Thyroid gland (tissue), 4 donors: ENCODE data around the gene RIC1. TPM values are rescaled to one million over a fixed set of nuclear protein-coding genes. Genes with fewer than 3 reads are reported as not detected.

ENCODE experiments used
- DNase-seq, 2 donors: peaks; one replicate each; pipeline ENCODE4 v3.0.0-alpha.2; 2019
- H3K27ac ChIP-seq, 3 donors: fragments of 200-600 bp; sonication (generic); 1 replicate in 2 of 3; 2 replicates in 1 of 3; pipeline ENCODE4 v1.5.1; 2016 to 2019; ENCODE audit warnings: mild to moderate bottlenecking in 1 of 3, moderate library complexity in 1 of 3
- H3K27me3 ChIP-seq: fragments of 200-600 bp; sonication (generic); one replicate; pipeline ENCODE4 v1.5.1; 2019
- H3K36me3 ChIP-seq, 2 donors: fragments of 200-600 bp; sonication (generic); one replicate each; pipeline ENCODE4 v1.5.1; 2016 to 2019
- H3K4me1 ChIP-seq, 2 donors: fragments of 200-600 bp; sonication (generic); one replicate each; pipeline ENCODE4 v1.5.1; 2017 to 2019
- H3K4me3 ChIP-seq, 3 donors: fragments of 200-600 bp; sonication (generic); replicated peaks in 1 of 3; 1 replicate in 2 of 3; 2 replicates in 1 of 3; pipeline ENCODE4 v1.5.1; 2016; ENCODE audit warnings: mild to moderate bottlenecking in 1 of 3
- H3K9me3 ChIP-seq: fragments of 200-600 bp; sonication (generic); one replicate; pipeline ENCODE4 v1.5.1; 2017
- CTCF ChIP-seq, 6 experiments: fragments of 200-600 bp in 3 of 6; fragments of 450-650 bp in 3 of 6; sonication (generic) in 3 of 6; IDR thresholded peaks; one replicate each; pipeline ENCODE4 v1.5.1; 2016 to 2019; ENCODE audit warnings: antibody characterized with exemption in 6 of 6, mild to moderate bottlenecking in 2 of 6, inconsistent platforms in 1 of 6, moderate library complexity in 1 of 6
- POLR2A ChIP-seq, 2 donors: fragments of 450-650 bp; IDR thresholded peaks; one replicate each; pipeline ENCODE4 v1.6.1; 2017; ENCODE audit warnings: antibody characterized with exemption in 2 of 2, mild to moderate bottlenecking in 2 of 2, moderate library complexity in 1 of 2
- WGBS, 2 donors: methylation state at CpG; one replicate each; pipeline ENCODE4 v1.1.5; 2017; 5-methylcytosine and 5-hydroxymethylcytosine counted together
- intact Hi-C: fragments of 100-400 bp; cut with DNase I; formaldehyde crosslinking; loops from one replicate; pipeline ENCODE4 v1.15.1; 2023
- total RNA-seq, 4 donors: library from RNA; depleted of rRNA; stranded (reverse); fragments of >200 nt; gene quantifications; one replicate each; pipeline ENCODE4 v1.2.3, GENCODE V29; 2016

The RIC1 gene
- total RNA-seq, 4 donors from 2014 or later = 42.7 to 56.1 (median 44.9) TPM

- Histone ChIP-seq H3K27ac (no peak overlapping the region), H3K36me3 (no peaks in the 10 kb centered on the region), H3K9me3 (no peaks in the 10 kb centered on the region), H3K4me1 (no peaks in the 10 kb centered on the region), H3K27me3 (no peaks in the 10 kb centered on the region), H3K4me3 (no peak overlapping the region)
- intact Hi-C loops = no loop called here
- 81 to 86% methylated on average over 3 of the region's 3 CpGs for WGBS, 2 donors
- DNase-seq = no peak
- TF ChIP-seq CTCF (IDR thresholded peaks at IDR 0.05) = no peak
- no peak for TF ChIP-seq POLR2A (IDR thresholded peaks at IDR 0.05)
These were observed 127.7 kb downstream of the RIC1 start for GRCh38 chr9:5756633-5757032.

- no peaks in the 10 kb centered on the region for H3K9me3 ChIP-seq
- H3K4me1 ChIP-seq = no peaks in the 10 kb centered on the region
- no peaks in the 10 kb centered on the region for H3K27me3 ChIP-seq
- WGBS, 2 donors = 84 to 93% methylated on average over 1 of the region's 1 CpG
- no peak overlapping the region for H3K4me3 ChIP-seq
- peaks cover 14 to 26% of the 10 kb centered on the region in 2 donors for H3K36me3 ChIP-seq
- no peak for DNase-seq
- H3K27ac ChIP-seq = no peak overlapping the region
- intact Hi-C loops = no loop called here
- no peak for TF ChIP-seq CTCF (IDR thresholded peaks at IDR 0.05)
- no peak for TF ChIP-seq POLR2A (IDR thresholded peaks at IDR 0.05)
These were observed 131.4 kb downstream of the RIC1 start for GRCh38 chr9:5760338-5760737.

GRCh38 chr9:5762421-5762820 is 133.5 kb downstream of the RIC1 start:
- peaks cover 21 to 37% of the 10 kb centered on the region in 2 donors for H3K36me3 ChIP-seq
- H3K27ac ChIP-seq = no peak overlapping the region
- intact Hi-C loops = no loop called here
- TF ChIP-seq POLR2A (IDR thresholded peaks at IDR 0.05) (no peak), CTCF (IDR thresholded peaks at IDR 0.05) (no peak)
- H3K9me3 ChIP-seq = no peaks in the 10 kb centered on the region
- WGBS, 2 donors = 93 to 95% methylated on average over 4 of the region's 4 CpGs
- no peak overlapping the region for H3K4me3 ChIP-seq
- H3K4me1 ChIP-seq = no peaks in the 10 kb centered on the region
- H3K27me3 ChIP-seq = no peaks in the 10 kb centered on the region
- no peak for DNase-seq

- peaks cover 29 to 43% of the 10 kb centered on the region in 2 donors for H3K36me3 ChIP-seq
- H3K9me3 ChIP-seq = no peaks in the 10 kb centered on the region
- H3K27me3 ChIP-seq = no peaks in the 10 kb centered on the region
- H3K4me1 ChIP-seq = no peaks in the 10 kb centered on the region
- WGBS, 2 donors = 89 to 100% methylated on average over 1 of the region's 1 CpG
- H3K4me3 ChIP-seq = no peak overlapping the region
- intact Hi-C loops = no loop called here
- H3K27ac ChIP-seq = no peak overlapping the region
- no peak for DNase-seq
- no peak for TF ChIP-seq POLR2A (IDR thresholded peaks at IDR 0.05)
- no peak for TF ChIP-seq CTCF (IDR thresholded peaks at IDR 0.05)
These were observed 135.4 kb downstream of the RIC1 start for GRCh38 chr9:5764130-5764868.
